CD14-positive monocyte (primary cell): ENCODE results near the gene GAGE10. TPM values are rescaled to one million over a fixed set of nuclear protein-coding genes. Genes with fewer than 3 reads are reported as not detected.

ENCODE experiments used
- DNase-seq, 3 donors: peaks; one replicate each; pipeline ENCODE4 v3.0.0-alpha.2; 2011 to 2022
- H2AFZ ChIP-seq: 2 replicates; pipeline ENCODE4 v1.6.0; 2012; ENCODE audit warnings: mild to moderate bottlenecking, low read depth, low read length, inconsistent platforms; ENCODE audit not compliant: insufficient read depth, poor library complexity, severe bottlenecking
- H3K27ac ChIP-seq, 2 donors: 1 replicate in 1 of 2; 2 replicates in 1 of 2; pipeline ENCODE4 v1.5.1; 2012 to 2013; ENCODE audit warnings: low read length in 2 of 2, control low read depth in 1 of 2, inconsistent platforms in 1 of 2, low read depth in 1 of 2, mild to moderate bottlenecking in 1 of 2
- H3K27me3 ChIP-seq, 2 donors: one replicate each; pipeline versions ENCODE4 v1.6.0 to v1.6.1; 2011 to 2013; ENCODE audit warnings: low read length in 2 of 2; ENCODE audit not compliant: control insufficient read depth in 2 of 2, insufficient read depth in 2 of 2
- H3K36me3 ChIP-seq, 2 donors: replicated peaks in 1 of 2; 1 replicate in 1 of 2; 2 replicates in 1 of 2; pipeline versions ENCODE4 v1.5.1 to v1.6.1; 2012 to 2013; ENCODE audit warnings: low read length in 2 of 2, control low read depth in 1 of 2, inconsistent platforms in 1 of 2, mild to moderate bottlenecking in 1 of 2; ENCODE audit not compliant: insufficient read depth in 2 of 2, control insufficient read depth in 1 of 2
- H3K4me1 ChIP-seq, 2 donors: 1 replicate in 1 of 2; 2 replicates in 1 of 2; pipeline versions ENCODE4 v1.5.1 to v1.6.1; 2012 to 2013; ENCODE audit warnings: low read length in 2 of 2, control low read depth in 1 of 2, inconsistent platforms in 1 of 2, mild to moderate bottlenecking in 1 of 2, moderate library complexity in 1 of 2; ENCODE audit not compliant: insufficient read depth in 2 of 2, control insufficient read depth in 1 of 2
- H3K4me2 ChIP-seq: replicated peaks from 2 replicates; pipeline ENCODE3; 2012; ENCODE audit warnings: low read length, moderate library complexity, mild to moderate bottlenecking; ENCODE audit not compliant: poor library complexity, severe bottlenecking; ENCODE audit errors: extremely low read depth
- H3K4me3 ChIP-seq, 3 experiments: fragments of 200-600 bp in 1 of 3; sonication (generic) in 1 of 3; replicated peaks in 1 of 3; 1 replicate in 2 of 3; 2 replicates in 1 of 3; pipeline ENCODE4 v1.5.1; 2011 to 2013; ENCODE audit warnings: low read length in 3 of 3, mild to moderate bottlenecking in 3 of 3, control low read depth in 2 of 3, low read depth in 2 of 3, inconsistent platforms in 1 of 3, moderate library complexity in 1 of 3
- H3K79me2 ChIP-seq: 2 replicates; pipeline ENCODE4 v1.6.0; 2012; ENCODE audit warnings: mild to moderate bottlenecking, control low read depth, inconsistent platforms, low read length, moderate library complexity; ENCODE audit not compliant: insufficient read depth
- H3K9ac ChIP-seq: 2 replicates; pipeline ENCODE4 v1.6.0; 2017; ENCODE audit warnings: low read length, mild to moderate bottlenecking; ENCODE audit not compliant: insufficient read depth, poor library complexity, severe bottlenecking
- H3K9me3 ChIP-seq, 2 donors: replicated peaks in 1 of 2; 1 replicate in 1 of 2; 2 replicates in 1 of 2; pipeline versions ENCODE4 v1.5.1 to v1.6.1; 2012 to 2013; ENCODE audit warnings: low read length in 2 of 2, control low read depth in 1 of 2; ENCODE audit not compliant: control insufficient read depth in 1 of 2, insufficient read depth in 1 of 2
- H4K20me1 ChIP-seq: 2 replicates; pipeline ENCODE4 v1.6.0; 2012; ENCODE audit warnings: mild to moderate bottlenecking, low read length, control low read depth, moderate library complexity; ENCODE audit not compliant: insufficient read depth
- H3K27ac Mint-ChIP-seq, 7 donors: one replicate each; pipeline ENCODE4 v1.8.0; 2020; ENCODE audit warnings: mild to moderate bottlenecking in 7 of 7, mixed read lengths in 7 of 7, moderate library complexity in 6 of 7, inconsistent platforms in 2 of 7
- H3K27me3 Mint-ChIP-seq, 3 donors: one replicate each; pipeline ENCODE4 v1.8.0; 2021 to 2022; ENCODE audit warnings: low read depth in 3 of 3, mild to moderate bottlenecking in 3 of 3, mixed read lengths in 3 of 3, moderate library complexity in 3 of 3, inconsistent platforms in 1 of 3
- H3K36me3 Mint-ChIP-seq, 2 donors: one replicate each; pipeline ENCODE4 v1.8.0; 2020; ENCODE audit warnings: mixed read lengths in 2 of 2, inconsistent platforms in 1 of 2, mild to moderate bottlenecking in 1 of 2
- H3K4me1 Mint-ChIP-seq: one replicate; pipeline ENCODE4 v1.8.0; 2020; ENCODE audit warnings: mild to moderate bottlenecking, mixed read lengths
- H3K4me3 Mint-ChIP-seq, 2 donors: one replicate each; pipeline ENCODE4 v1.8.0; 2020; ENCODE audit warnings: mild to moderate bottlenecking in 2 of 2, mixed read lengths in 2 of 2, moderate library complexity in 1 of 2
- H3K9me3 Mint-ChIP-seq, 7 donors: one replicate each; pipeline ENCODE4 v1.8.0; 2020 to 2022; ENCODE audit warnings: mixed read lengths in 7 of 7, mild to moderate bottlenecking in 6 of 7, moderate library complexity in 6 of 7, inconsistent platforms in 2 of 7
- WGBS: methylation state at CpG from one replicate; pipeline ENCODE4 v1.1.5; 2013; ENCODE audit warnings: missing lambda C conversion rate; ENCODE audit not compliant: insufficient coverage; 5-methylcytosine and 5-hydroxymethylcytosine counted together
- intact Hi-C, 2 donors: fragments of 100-400 bp; cut with micrococcal nuclease; formaldehyde crosslinking; loops; one replicate each; pipeline versions ENCODE4 v1.15.0 to v1.15.1; 2023
- polyA plus RNA-seq, 3 donors: library from polyadenylated mRNA; depleted of rRNA in 1 of 3; unstranded in 2 of 3; stranded (reverse) in 1 of 3; fragments of 300-500 nt in 2 of 3; fragments of >200 nt in 1 of 3; fragmentation: Illumina TruSeq in 2 of 3; gene quantifications; 1 replicate in 2 of 3; 2 replicates in 1 of 3; pipeline ENCODE4 v1.2.3, GENCODE V29; 2012 to 2021
- TF ChIP-seq, protein P1 (sequence below): fragments of 200-600 bp; IDR thresholded peaks from one replicate; pipeline ENCODE4 v1.8.0; 2022; ENCODE audit warnings: antibody characterized with exemption, mild to moderate bottlenecking

Gene GAGE10
- polyA plus RNA-seq, 3 donors, result not detected

DNA sequence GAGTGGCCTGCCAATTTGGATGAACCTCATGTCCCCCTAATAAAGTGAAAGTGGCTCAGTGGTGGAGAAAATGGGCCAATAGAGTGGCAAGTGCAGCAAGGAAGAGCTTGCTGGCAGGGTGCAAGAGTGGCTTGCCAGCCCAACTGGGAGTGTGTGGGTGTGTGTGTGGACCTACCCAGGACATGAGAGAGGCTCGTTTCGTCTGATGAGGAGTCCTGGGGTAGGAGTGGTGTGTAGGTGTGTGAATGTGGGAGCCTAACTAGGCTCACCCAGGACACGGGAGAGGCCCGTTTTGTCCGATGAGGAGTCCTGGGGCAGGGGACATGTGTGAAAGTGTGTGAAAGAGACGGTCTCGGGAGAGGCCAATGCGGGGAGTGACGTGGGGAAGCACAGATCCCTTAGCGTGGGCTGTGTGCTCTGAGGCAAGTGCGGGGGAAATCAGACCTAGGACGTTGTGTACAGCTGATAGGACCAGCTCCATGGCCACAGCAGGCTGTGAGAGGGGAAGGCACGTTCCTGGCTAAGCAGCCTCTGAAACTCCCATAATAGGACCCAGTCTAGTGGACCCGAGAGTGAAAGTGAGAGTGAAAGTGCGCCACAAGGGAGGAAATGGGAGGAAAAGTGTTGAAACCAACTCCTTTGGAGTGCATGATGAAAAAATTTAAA is 5.3 kb downstream of the GAGE10 start:
- H3K4me3 ChIP-seq, result peak overlapping the region; percentile 14 to 69 (median 37)
- H4K20me1 ChIP-seq, result no peaks in the 10 kb centered on the region
- peak overlapping the region; percentile 65 for H3K4me2 ChIP-seq
- H3K9ac ChIP-seq, result peak overlapping the region; percentile 54
- peak overlapping the region; percentile 91 to 98 (median 94) for H3K27ac Mint-ChIP-seq
- H3K27me3 ChIP-seq, result no peaks in the 10 kb centered on the region
- peaks cover 55% of the 10 kb centered on the region for H3K4me1 Mint-ChIP-seq
- no peaks in the 10 kb centered on the region for H3K79me2 ChIP-seq
- peak; percentile 23 to 47 (median 34) for DNase-seq
- intact Hi-C loops, result no loop called here
- peaks cover 51 to 59% of the 10 kb centered on the region in 2 donors for H3K4me1 ChIP-seq
- H2AFZ ChIP-seq, result peak overlapping the region; percentile 79
- H3K4me3 Mint-ChIP-seq, result peak overlapping the region; percentile 78 to 91
- H3K27me3 Mint-ChIP-seq, result peaks cover 0 to 4% (median 0%) of the 10 kb centered on the region in 3 donors
- TF ChIP-seq, protein P1, sequence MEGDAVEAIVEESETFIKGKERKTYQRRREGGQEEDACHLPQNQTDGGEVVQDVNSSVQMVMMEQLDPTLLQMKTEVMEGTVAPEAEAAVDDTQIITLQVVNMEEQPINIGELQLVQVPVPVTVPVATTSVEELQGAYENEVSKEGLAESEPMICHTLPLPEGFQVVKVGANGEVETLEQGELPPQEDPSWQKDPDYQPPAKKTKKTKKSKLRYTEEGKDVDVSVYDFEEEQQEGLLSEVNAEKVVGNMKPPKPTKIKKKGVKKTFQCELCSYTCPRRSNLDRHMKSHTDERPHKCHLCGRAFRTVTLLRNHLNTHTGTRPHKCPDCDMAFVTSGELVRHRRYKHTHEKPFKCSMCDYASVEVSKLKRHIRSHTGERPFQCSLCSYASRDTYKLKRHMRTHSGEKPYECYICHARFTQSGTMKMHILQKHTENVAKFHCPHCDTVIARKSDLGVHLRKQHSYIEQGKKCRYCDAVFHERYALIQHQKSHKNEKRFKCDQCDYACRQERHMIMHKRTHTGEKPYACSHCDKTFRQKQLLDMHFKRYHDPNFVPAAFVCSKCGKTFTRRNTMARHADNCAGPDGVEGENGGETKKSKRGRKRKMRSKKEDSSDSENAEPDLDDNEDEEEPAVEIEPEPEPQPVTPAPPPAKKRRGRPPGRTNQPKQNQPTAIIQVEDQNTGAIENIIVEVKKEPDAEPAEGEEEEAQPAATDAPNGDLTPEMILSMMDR, result no peak
- H3K27ac ChIP-seq, result peak overlapping the region; percentile 83 to 92
- no peaks in the 10 kb centered on the region for H3K36me3 ChIP-seq
- peaks cover 0 to 2% (median 0%) of the 10 kb centered on the region in 7 donors for H3K9me3 Mint-ChIP-seq
- 55% methylated on average over 6 of the region's 15 CpGs for WGBS
- no peaks in the 10 kb centered on the region for H3K36me3 Mint-ChIP-seq
- no peaks in the 10 kb centered on the region for H3K9me3 ChIP-seq

DNA sequence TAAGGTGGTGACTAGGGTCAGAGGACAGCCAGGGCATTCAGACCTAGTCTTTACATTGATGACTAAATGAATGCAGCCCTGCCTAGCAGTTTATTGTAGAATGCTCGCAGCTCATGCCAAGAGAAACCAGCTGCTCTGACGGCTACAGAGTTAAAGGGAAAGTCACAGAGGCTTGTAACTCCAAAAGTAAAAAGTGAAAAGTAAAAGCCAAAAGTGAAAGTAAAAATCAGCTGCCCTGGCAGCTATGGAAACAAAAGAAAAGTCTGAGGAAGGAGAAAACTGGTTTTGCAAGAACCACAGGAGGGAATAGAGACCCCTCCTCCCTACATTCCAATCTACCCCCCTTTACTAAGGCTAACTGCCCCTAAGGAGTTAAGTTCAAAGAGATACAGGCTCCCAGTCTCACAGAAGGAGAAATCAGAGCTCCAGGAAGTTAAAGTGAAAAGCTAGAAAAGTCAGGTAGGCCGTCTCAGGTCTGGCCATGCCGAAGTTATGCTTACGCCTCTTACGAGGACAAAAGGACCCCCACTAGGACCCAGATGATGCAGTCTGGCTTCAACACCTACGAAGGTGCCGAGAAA is 6.0 kb downstream of the GAGE10 start:
- no peaks in the 10 kb centered on the region for H3K36me3 ChIP-seq
- H4K20me1 ChIP-seq, result no peaks in the 10 kb centered on the region
- intact Hi-C loops, result no loop called here
- peak overlapping the region; percentile 65 for H3K4me2 ChIP-seq
- no peaks in the 10 kb centered on the region for H3K9me3 ChIP-seq
- H3K4me3 ChIP-seq, result peak overlapping the region; percentile 14 to 69 (median 37)
- 0% methylated on average over 1 of the region's 8 CpGs for WGBS
- peaks cover 51 to 62% of the 10 kb centered on the region in 2 donors for H3K4me1 ChIP-seq
- H3K27ac Mint-ChIP-seq, result peak overlapping the region; percentile 91 to 98 (median 94)
- H2AFZ ChIP-seq, result peak overlapping the region; percentile 79
- peaks cover 0 to 2% (median 0%) of the 10 kb centered on the region in 7 donors for H3K9me3 Mint-ChIP-seq
- H3K79me2 ChIP-seq, result no peaks in the 10 kb centered on the region
- peaks cover 0 to 4% (median 0%) of the 10 kb centered on the region in 3 donors for H3K27me3 Mint-ChIP-seq
- H3K36me3 Mint-ChIP-seq, result no peaks in the 10 kb centered on the region
- H3K27ac ChIP-seq, result peak overlapping the region; percentile 83 to 92
- H3K9ac ChIP-seq, result peak overlapping the region; percentile 54
- H3K4me1 Mint-ChIP-seq, result peaks cover 57% of the 10 kb centered on the region
- H3K4me3 Mint-ChIP-seq, result peak overlapping the region; percentile 78 to 91
- no peaks in the 10 kb centered on the region for H3K27me3 ChIP-seq
- TF ChIP-seq, protein P1, result no peak
- DNase-seq, result no peak
